A549 (cell line): Measurements from ENCODE around the gene BEND7. TPM values are rescaled to one million over a fixed set of nuclear protein-coding genes. Genes with fewer than 3 reads are reported as not detected.

Experiments used
- ATAC-seq, 2 experiments: fragments of 200-7000 bp in 1 of 2; fragments of >200 bp in 1 of 2; cut with Nextera tagmentation in 1 of 2; cut with Tn5 transposase in 1 of 2; 3 replicates each; pipeline versions ENCODE4 v1.8.0 to v1.9.1; 2018 to 2020; ENCODE audit warnings: mild to moderate bottlenecking in 1 of 2, moderate library complexity in 1 of 2
- CTCF ChIA-PET: fragments of 300-600 bp; sonication (Branson Sonifier 250); formaldehyde crosslinking; extraction: SDS; loops from one replicate; lab custom pipeline; 2021; ENCODE audit warnings: antibody characterized with exemption, inconsistent platforms; lab: Yijun Ruan, JAX
- POLR2A ChIA-PET: fragments of 350-600 bp; formaldehyde crosslinking; extraction: SDS; loops from one replicate; lab custom pipeline; 2021; ENCODE audit warnings: antibody characterized with exemption, inconsistent platforms; lab: Yijun Ruan, JAX
- DNase-seq, 2 experiments: peaks; one replicate each; pipeline versions ENCODE4 v3.0.0 to v3.0.0-alpha.2; 2011 to 2016; ENCODE audit warnings: low read depth in 1 of 2, low spot score in 1 of 2
- FAIRE-seq: peaks from 2 replicates; lab custom pipeline; 2011; peaks lifted over from hg19 to GRCh38; lab: Jason Lieb, UNC
- H3K27ac ChIP-seq, 2 experiments: fragments of >200 bp; sonication (Bioruptor Twin); formaldehyde crosslinking; 3 replicates each; pipeline ENCODE4 v1.5.1; 2016 to 2017
- H3K4me1 ChIP-seq: fragments of >200 bp; sonication (Bioruptor Twin); formaldehyde crosslinking; 3 replicates; pipeline ENCODE4 v1.6.1; 2016
- H3K4me2 ChIP-seq: fragments of >200 bp; sonication (Bioruptor Twin); formaldehyde crosslinking; 3 replicates; pipeline ENCODE4 v1.6.1; 2016
- H3K4me3 ChIP-seq: fragments of >200 bp; sonication (Bioruptor Twin); formaldehyde crosslinking; 3 replicates; pipeline ENCODE4 v1.5.1; 2016
- H3K9me3 ChIP-seq: fragments of >200 bp; sonication (Bioruptor Twin); formaldehyde crosslinking; 3 replicates; pipeline ENCODE4 v1.6.1; 2016
- BHLHE40 ChIP-seq: IDR thresholded peaks from 2 replicates; pipeline ENCODE4 v1.6.1; 2012; ENCODE audit warnings: low read depth, low read length, inconsistent platforms
- CBX2 ChIP-seq: fragments of 200-600 bp; sonication (generic); IDR thresholded peaks from 2 replicates; pipeline ENCODE4 v1.6.1; 2016; ENCODE audit warnings: low read depth, mild to moderate bottlenecking, borderline replicate concordance
- CEBPB ChIP-seq, 2 experiments: fragments of >200 bp in 1 of 2; sonication (Bioruptor Twin) in 1 of 2; formaldehyde crosslinking in 1 of 2; IDR thresholded peaks; 2 replicates each; pipeline ENCODE4 v1.6.1; 2012 to 2016
- CHD2 ChIP-seq: fragments of 150-350 bp; IDR thresholded peaks from 2 replicates; pipeline ENCODE4 v1.6.1; 2014; ENCODE audit warnings: low read length; ENCODE audit not compliant: partially characterized antibody
- CTCF ChIP-seq: fragments of >200 bp; sonication (Bioruptor Twin); formaldehyde crosslinking; IDR thresholded peaks from 3 replicates; pipeline ENCODE4 v1.5.1; 2016
- E2F6 ChIP-seq: IDR thresholded peaks from 2 replicates; pipeline ENCODE4 v1.6.1; 2012; ENCODE audit warnings: low read depth, borderline replicate concordance
- EHMT2 ChIP-seq: fragments of 200-600 bp; sonication (generic); IDR thresholded peaks from 2 replicates; pipeline ENCODE4 v1.6.1; 2016; ENCODE audit warnings: antibody characterized with exemption, low read depth, mild to moderate bottlenecking, moderate library complexity
- EP300 ChIP-seq, 2 experiments: fragments of >200 bp; sonication (Bioruptor Twin); formaldehyde crosslinking; IDR thresholded peaks; 2 replicates in 1 of 2; 3 replicates in 1 of 2; pipeline ENCODE4 v1.6.1; 2016 to 2017
- ESRRA ChIP-seq: fragments of 150-350 bp; IDR thresholded peaks from 2 replicates; pipeline ENCODE4 v1.6.1; 2014; ENCODE audit warnings: mild to moderate bottlenecking, low read length, borderline replicate concordance
- FOSB ChIP-seq: fragments of 250-450 bp; sonication (Bioruptor Pico); IDR thresholded peaks from 2 replicates; pipeline ENCODE4 v1.5.0; 2020; ENCODE audit warnings: mild to moderate bottlenecking, moderate library complexity
- HDAC2 ChIP-seq: fragments of 200-600 bp; sonication (generic); IDR thresholded peaks from 2 replicates; pipeline ENCODE4 v1.6.1; 2016
- HMGXB4 ChIP-seq: fragments of 250-450 bp; sonication (Bioruptor Pico); IDR thresholded peaks from 2 replicates; pipeline ENCODE4 v1.5.0; 2021; ENCODE audit warnings: mild to moderate bottlenecking, moderate library complexity, borderline replicate concordance
- HOXA7 ChIP-seq: fragments of 250-450 bp; sonication (Bioruptor Pico); IDR thresholded peaks from 2 replicates; pipeline ENCODE4 v1.5.0; 2020; ENCODE audit warnings: mild to moderate bottlenecking, moderate library complexity
- HOXB5 ChIP-seq: fragments of 250-450 bp; sonication (Bioruptor Pico); IDR thresholded peaks from 2 replicates; pipeline ENCODE4 v1.5.0; 2020; ENCODE audit warnings: mild to moderate bottlenecking, moderate library complexity
- KDM1A ChIP-seq: fragments of 200-600 bp; sonication (generic); IDR thresholded peaks from 2 replicates; pipeline ENCODE4 v1.6.1; 2016; ENCODE audit warnings: low read depth, mild to moderate bottlenecking
- NFE2L2 ChIP-seq: fragments of 150-350 bp; conservative IDR thresholded peaks from 2 replicates; pipeline ENCODE4 v1.6.1; 2014; ENCODE audit warnings: low read length
- PHF8 ChIP-seq: fragments of 200-600 bp; sonication (generic); IDR thresholded peaks from 2 replicates; pipeline ENCODE4 v1.6.1; 2016; ENCODE audit warnings: low read depth, mild to moderate bottlenecking, antibody characterized with exemption, moderate library complexity, borderline replicate concordance
- POLR2A ChIP-seq: IDR thresholded peaks from 2 replicates; pipeline ENCODE4 v1.6.1; 2012; ENCODE audit warnings: mild to moderate bottlenecking, low read length
- RCOR1 ChIP-seq: fragments of 150-350 bp; IDR thresholded peaks from 2 replicates; pipeline ENCODE4 v1.6.1; 2014; ENCODE audit warnings: antibody characterized with exemption, low read length, low read depth
- TFCP2L1 ChIP-seq: fragments of 250-450 bp; sonication (Bioruptor Pico); IDR thresholded peaks from 2 replicates; pipeline ENCODE4 v1.5.0; 2021; ENCODE audit warnings: mild to moderate bottlenecking
- TP53 ChIP-seq: fragments of 250-450 bp; sonication (Bioruptor Pico); IDR thresholded peaks from 2 replicates; pipeline ENCODE4 v1.5.0; 2021; ENCODE audit warnings: mild to moderate bottlenecking, moderate library complexity
- ZC3H11A ChIP-seq: fragments of 450-650 bp; IDR thresholded peaks from 2 replicates; pipeline ENCODE4 v1.6.1; 2014; ENCODE audit warnings: antibody characterized with exemption, mild to moderate bottlenecking
- ZFP36 ChIP-seq: fragments of 450-650 bp; IDR thresholded peaks from 2 replicates; pipeline ENCODE4 v1.6.1; 2014; ENCODE audit warnings: borderline replicate concordance; ENCODE audit not compliant: partially characterized antibody
- ZSCAN20 ChIP-seq: fragments of 250-450 bp; sonication (Bioruptor Pico); IDR thresholded peaks from 2 replicates; pipeline ENCODE4 v1.8.0; 2022; ENCODE audit warnings: mild to moderate bottlenecking, moderate library complexity
- WGBS: methylation state at CpG from one replicate; pipeline ENCODE4 v1.1.6; 2017; ENCODE audit errors: missing lambda C conversion rate; 5-methylcytosine and 5-hydroxymethylcytosine counted together
- polyA plus RNA-seq, 4 experiments: library from polyadenylated mRNA; depleted of rRNA in 3 of 4; stranded (reverse); fragments of >200 nt; fragmentation: RNase III in 1 of 4; extraction: RNeasy Plus Mini Kit Qiagen cat#74134 plus additional on column Dnase treatment in 1 of 4; gene quantifications; 2 replicates in 3 of 4; 3 replicates in 1 of 4; pipeline ENCODE4 v1.2.3, GENCODE V29; 2011 to 2017

BEND7 gene
- polyA plus RNA-seq, 2 of the 4 experiments (the other 2 are of a cell fraction), result 7.9 to 12.2 TPM

- H3K4me2 ChIP-seq, result no peak overlapping the region
- H3K9me3 ChIP-seq, result peaks cover 9% of the 10 kb centered on the region; the same call in 2 of the 3 replicates
- WGBS, result 46% methylated on average over 15 of the region's 15 CpGs
- FAIRE-seq, result no peak
- no peak for DNase-seq
- H3K4me1 ChIP-seq, result no peaks in the 10 kb centered on the region
- ChIA-PET POLR2A (no interaction called here), CTCF (interaction anchor here (1.5 to 1.6 kb wide), 2 partner anchors 12 to 28 kb away, joined by 4 to 5 read pairs; no protein-coding TSS in a partner anchor)
- no peak for TF ChIP-seq ZSCAN20 (CRISPR knock-in tag)
- TF ChIP-seq ESRRA, result no peak
- TF ChIP-seq NFE2L2, result no peak
- no peak for TF ChIP-seq CTCF
- TF ChIP-seq ZC3H11A, result no peak
- TF ChIP-seq HOXB5, result no peak
- TF ChIP-seq HMGXB4 (CRISPR knock-in tag), result no peak
- TF ChIP-seq TP53 (CRISPR knock-in tag), result no peak
- no peak for TF ChIP-seq HDAC2
- TF ChIP-seq CHD2, result no peak
- no peak for TF ChIP-seq FOSB (CRISPR knock-in tag)
- no peak for TF ChIP-seq CEBPB (IDR thresholded peaks at IDR 0.05)
- no peak for TF ChIP-seq EP300 (IDR thresholded peaks at IDR 0.05)
- H3K27ac ChIP-seq, result no peak overlapping the region
- no peak for ATAC-seq
- H3K4me3 ChIP-seq, result no peak overlapping the region
These were observed 128.4 kb downstream of the BEND7 start for GRCh38 chr10:13400196-13400965.

GRCh38 chr10:13399752-13400151 lies 129.1 kb downstream of the BEND7 start:
- ChIA-PET POLR2A (no interaction called here), CTCF (interaction anchor here (1.5 to 1.6 kb wide), 2 partner anchors 12 to 27 kb away, joined by 4 to 5 read pairs; no protein-coding TSS in a partner anchor)
- ATAC-seq (no peak), DNase-seq (no peak), FAIRE-seq (no peak)
- no peaks in the 10 kb centered on the region for H3K4me1 ChIP-seq
- no peak overlapping the region for H3K4me3 ChIP-seq
- H3K27ac ChIP-seq, result no peak overlapping the region
- peaks cover 9% of the 10 kb centered on the region; the same call in 2 of the 3 replicates for H3K9me3 ChIP-seq
- no peak overlapping the region for H3K4me2 ChIP-seq
- TF ChIP-seq ESRRA, result no peak
- no peak for TF ChIP-seq RCOR1
- TF ChIP-seq, all 56 proteins: peak for 0
- WGBS, result 22% methylated on average over 2 of the region's 2 CpGs

GRCh38 chr10:13399236-13399635 lies 129.6 kb downstream of the BEND7 start:
- Histone ChIP-seq H3K9me3 (peaks cover 9% of the 10 kb centered on the region; the same call in 2 of the 3 replicates), H3K27ac (no peak overlapping the region), H3K4me2 (no peak overlapping the region), H3K4me1 (no peaks in the 10 kb centered on the region), H3K4me3 (no peak overlapping the region)
- DNase-seq, result peak in 1 of 2 experiments; percentile 7
- ATAC-seq, result no peak
- ChIA-PET POLR2A (no interaction called here), CTCF (interaction anchor here (1.5 to 1.6 kb wide), 2 partner anchors 11 to 27 kb away, joined by 4 to 5 read pairs; no protein-coding TSS in a partner anchor)
- 33% methylated on average over 8 of the region's 8 CpGs for WGBS
- no peak for FAIRE-seq
- no peak for TF ChIP-seq FOSB (CRISPR knock-in tag)
- no peak for TF ChIP-seq HOXA7 (CRISPR knock-in tag)
- no peak for TF ChIP-seq EHMT2
- no peak for TF ChIP-seq NFE2L2
- no peak for TF ChIP-seq KDM1A
- TF ChIP-seq EP300 (IDR thresholded peaks at IDR 0.05), result no peak
- TF ChIP-seq PHF8, result no peak
- TF ChIP-seq TFCP2L1 (CRISPR knock-in tag), result no peak
- no peak for TF ChIP-seq E2F6
- TF ChIP-seq ZFP36, result no peak
- TF ChIP-seq CBX2, result no peak
- no peak for TF ChIP-seq ZC3H11A
- no peak for TF ChIP-seq POLR2A
- TF ChIP-seq BHLHE40, result no peak
